KOPT-K1 (cell line): ENCODE measurements around the gene CHCHD6.

Source experiments
- H3K27ac ChIP-seq: fragments of 200-600 bp; sonication (generic); 2 replicates; pipeline ENCODE4 v1.5.1; 2016; ENCODE audit warnings: antibody characterized with exemption, mild to moderate bottlenecking, low read depth, low read length; ENCODE audit not compliant: poor library complexity, severe bottlenecking
- H3K36me3 ChIP-seq: fragments of 200-600 bp; sonication (generic); 2 replicates; pipeline ENCODE4 v1.5.1; 2017; ENCODE audit warnings: antibody characterized with exemption, mild to moderate bottlenecking, low read length, moderate library complexity; ENCODE audit not compliant: insufficient read depth
- H3K9me3 ChIP-seq: fragments of 200-600 bp; sonication (generic); 2 replicates; pipeline ENCODE4 v1.5.1; 2017; ENCODE audit warnings: antibody characterized with exemption, low read length, mild to moderate bottlenecking; ENCODE audit not compliant: insufficient read depth, poor library complexity, severe bottlenecking

CHCHD6 gene

DNA sequence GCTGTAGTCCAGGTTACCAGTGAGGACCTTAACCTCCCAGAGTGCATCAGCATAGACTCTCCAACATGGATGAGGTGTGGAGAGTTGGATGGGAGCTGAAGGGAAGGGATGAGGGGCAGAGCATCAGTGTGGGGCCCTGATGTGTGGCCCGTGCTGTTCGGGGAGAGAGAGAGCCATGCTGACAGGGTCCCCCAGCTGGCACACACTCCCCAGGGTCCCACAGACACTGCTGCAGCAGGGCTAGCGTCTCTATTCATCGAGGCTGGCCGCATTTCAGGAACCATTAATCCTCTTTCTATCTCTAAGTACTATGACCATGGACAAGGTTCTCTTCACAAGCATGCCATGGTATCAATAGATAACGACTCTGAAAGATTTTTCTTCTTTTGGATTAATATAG is 192.9 kb downstream of the CHCHD6 start:
- no peak overlapping the region for H3K27ac ChIP-seq
- H3K36me3 ChIP-seq, result no peaks in the 10 kb centered on the region

DNA sequence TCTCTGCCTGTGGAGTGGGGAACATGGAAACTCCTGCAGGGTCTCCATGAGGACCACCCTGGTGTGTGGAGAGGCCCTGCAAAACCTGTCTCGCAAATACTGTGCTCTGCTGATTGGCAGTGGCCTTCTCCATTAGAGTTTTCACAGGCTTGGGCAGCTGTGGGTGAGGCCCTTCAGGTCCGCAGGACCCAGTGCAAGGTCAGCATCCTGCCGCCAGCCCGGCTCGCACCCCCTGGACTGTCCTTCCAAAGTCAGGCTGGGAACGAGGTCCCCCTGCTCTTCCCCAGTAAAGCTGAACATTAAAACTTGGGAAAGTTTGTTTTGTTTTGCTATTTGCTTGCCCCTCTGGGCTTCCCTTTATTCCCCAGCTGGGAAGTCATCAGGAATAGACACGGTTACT is 193.9 kb downstream of the CHCHD6 start:
- H3K36me3 ChIP-seq, result no peaks in the 10 kb centered on the region
- no peak overlapping the region for H3K27ac ChIP-seq
- no peaks in the 10 kb centered on the region for H3K9me3 ChIP-seq

More for the DNA sequence above, 192.9 kb downstream of the CHCHD6 start:
- no peaks in the 10 kb centered on the region for H3K9me3 ChIP-seq

DNA sequence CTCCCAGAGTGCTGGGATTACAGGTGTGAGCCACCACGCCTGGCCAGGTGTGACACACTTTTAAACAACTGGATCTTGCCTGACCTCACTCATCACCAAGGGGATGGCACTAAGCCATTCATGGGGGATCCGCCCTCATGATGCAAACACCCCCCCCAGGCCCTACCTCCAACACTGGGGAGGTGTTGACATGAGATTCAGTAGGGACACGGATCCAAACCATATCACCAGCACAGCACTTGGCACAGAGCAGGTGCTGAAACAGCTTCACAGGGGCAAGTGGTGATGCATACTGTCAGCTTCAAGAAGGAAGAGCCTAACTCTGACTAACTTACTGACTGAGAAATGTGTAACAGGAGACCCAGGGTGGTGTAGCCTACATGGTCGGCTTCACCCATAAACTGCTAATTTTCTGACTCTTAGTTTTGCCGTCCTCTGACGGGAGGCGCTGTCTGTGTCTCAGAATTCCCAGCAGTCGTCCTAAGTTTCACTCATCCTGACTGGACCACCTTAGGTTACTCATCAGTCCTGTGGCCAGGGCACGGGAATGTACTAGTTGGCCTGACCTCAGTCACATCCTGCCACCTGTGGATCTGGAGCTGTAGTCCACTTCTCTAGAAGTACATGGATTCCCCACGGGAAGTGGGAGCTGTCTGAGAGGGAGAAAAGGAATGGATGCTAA is 197.0 kb downstream of the CHCHD6 start:
- Histone ChIP-seq H3K9me3 (no peaks in the 10 kb centered on the region), H3K27ac (no peak overlapping the region), H3K36me3 (no peaks in the 10 kb centered on the region)

DNA sequence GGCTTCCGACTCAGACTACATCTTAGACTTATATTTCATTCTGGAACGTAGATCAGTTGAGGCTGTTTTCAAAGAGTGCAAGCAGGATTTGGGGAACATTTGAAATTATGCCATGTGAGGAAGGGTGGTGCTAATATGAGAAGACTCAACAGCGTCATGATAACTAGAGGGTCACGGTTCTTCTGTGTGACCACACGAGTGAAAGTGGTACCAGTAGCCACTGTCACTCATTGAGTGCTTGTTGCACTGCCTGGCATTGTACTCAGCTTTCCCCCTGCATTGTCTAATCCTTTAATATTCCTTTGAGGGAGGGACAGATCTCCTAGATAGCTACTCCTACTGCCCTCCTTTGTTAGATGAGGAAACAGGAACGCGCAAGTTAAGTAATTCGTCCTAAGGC is 197.6 kb downstream of the CHCHD6 start:
- no peaks in the 10 kb centered on the region for H3K36me3 ChIP-seq
- H3K27ac ChIP-seq, result no peak overlapping the region
- H3K9me3 ChIP-seq, result no peaks in the 10 kb centered on the region

GRCh38 chr3:126903521-126903920 is 199.5 kb downstream of the CHCHD6 start:
- Histone ChIP-seq H3K9me3 (no peaks in the 10 kb centered on the region), H3K27ac (no peak overlapping the region), H3K36me3 (no peaks in the 10 kb centered on the region)

DNA sequence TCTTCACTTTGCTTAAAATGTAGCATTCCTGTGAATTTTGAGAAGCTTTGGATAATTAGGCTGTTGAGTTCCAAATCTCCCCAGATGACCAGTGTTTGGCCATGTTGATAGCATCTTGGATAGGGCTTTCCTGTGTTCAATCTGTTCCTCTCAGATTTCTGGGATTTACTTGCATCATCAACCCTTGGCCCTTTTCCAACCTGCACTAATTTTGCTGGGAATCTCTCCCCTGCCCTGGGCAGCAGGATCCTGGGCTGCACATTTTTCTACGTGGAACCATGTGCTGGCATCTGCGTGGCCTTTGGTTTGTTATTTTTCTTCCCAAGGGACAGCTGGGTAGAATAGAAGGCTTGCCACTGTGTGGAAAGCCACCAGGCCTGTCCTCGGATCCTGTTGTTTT is 203.5 kb downstream of the CHCHD6 start:
- no peak overlapping the region for H3K27ac ChIP-seq
- H3K9me3 ChIP-seq, result no peaks in the 10 kb centered on the region
- no peaks in the 10 kb centered on the region for H3K36me3 ChIP-seq

DNA sequence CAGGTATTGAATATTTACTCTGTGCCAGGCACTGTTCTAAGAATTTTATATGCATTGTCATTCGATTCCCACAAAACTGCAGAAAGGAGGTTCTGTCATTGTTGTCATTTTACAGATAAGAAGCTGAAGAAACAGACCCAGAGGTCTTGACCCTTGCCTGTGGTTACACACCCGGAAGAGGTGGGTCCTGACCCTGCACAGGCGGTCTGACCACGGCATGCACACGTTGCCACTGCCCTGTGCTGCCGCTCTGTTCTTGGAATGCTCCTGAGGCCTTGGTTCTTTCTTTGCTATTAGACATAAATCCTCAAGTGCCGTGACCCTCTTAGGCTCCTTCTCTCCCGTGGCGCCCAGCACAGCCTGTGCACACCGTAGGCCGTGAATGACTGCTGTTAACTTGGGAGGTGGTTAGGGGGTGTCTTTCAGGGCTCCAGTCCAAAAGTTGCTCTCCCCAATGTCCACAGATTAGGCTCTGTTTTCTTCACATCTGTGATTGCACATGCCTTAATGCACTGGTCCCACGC is 204.8 kb downstream of the CHCHD6 start:
- no peaks in the 10 kb centered on the region for H3K9me3 ChIP-seq
- no peak overlapping the region for H3K27ac ChIP-seq
- no peaks in the 10 kb centered on the region for H3K36me3 ChIP-seq

DNA sequence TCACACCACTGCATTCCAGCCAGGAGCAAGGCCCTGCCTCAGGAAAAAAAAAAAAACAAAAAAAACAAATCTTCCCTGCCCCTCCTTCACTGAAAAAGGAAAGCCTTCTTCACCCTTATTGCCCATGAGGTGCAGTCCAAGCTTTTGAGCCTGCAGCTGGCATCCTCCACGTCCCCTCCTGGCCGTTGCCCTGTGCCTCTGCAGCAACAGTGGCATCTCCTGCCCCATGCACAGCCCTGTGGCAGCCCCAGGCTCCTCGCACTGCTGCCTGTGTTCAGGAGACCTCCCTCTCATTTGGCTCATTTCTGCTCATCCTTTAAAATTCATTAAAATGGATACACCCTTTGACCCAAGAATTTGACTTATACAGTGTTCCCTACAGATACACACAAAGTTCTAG is 206.2 kb downstream of the CHCHD6 start:
- no peaks in the 10 kb centered on the region for H3K9me3 ChIP-seq
- H3K36me3 ChIP-seq, result no peaks in the 10 kb centered on the region
- H3K27ac ChIP-seq, result no peak overlapping the region

GRCh38 chr3:126911162-126912026 is 207.4 kb downstream of the CHCHD6 start:
- Histone ChIP-seq H3K27ac (no peak overlapping the region), H3K36me3 (no peaks in the 10 kb centered on the region), H3K9me3 (no peaks in the 10 kb centered on the region)

DNA sequence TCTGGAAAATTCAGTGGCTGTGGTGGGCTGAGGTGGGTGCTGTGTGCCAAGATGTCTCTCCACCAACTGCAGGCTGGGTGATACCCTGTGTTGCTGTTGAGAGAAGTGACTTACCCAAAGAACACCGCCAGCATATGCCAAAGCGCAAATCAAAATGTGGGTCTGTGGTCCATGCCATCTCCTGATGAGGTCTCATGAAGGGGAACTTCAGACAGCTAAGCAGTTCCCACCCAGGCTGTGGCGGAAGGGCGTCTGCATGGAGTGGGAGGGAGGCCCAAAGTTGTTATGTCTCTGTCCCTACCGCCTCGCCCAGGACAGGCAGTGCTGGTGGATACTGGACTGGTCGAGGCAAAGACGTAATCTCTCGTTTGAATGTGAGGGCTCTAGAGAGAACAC is 208.0 kb downstream of the CHCHD6 start:
- no peak overlapping the region for H3K27ac ChIP-seq
- no peaks in the 10 kb centered on the region for H3K9me3 ChIP-seq
- no peaks in the 10 kb centered on the region for H3K36me3 ChIP-seq

- no peak overlapping the region for H3K27ac ChIP-seq
Measured at GRCh38 chr3:126912491-126913195, 208.6 kb downstream of the CHCHD6 start.

DNA sequence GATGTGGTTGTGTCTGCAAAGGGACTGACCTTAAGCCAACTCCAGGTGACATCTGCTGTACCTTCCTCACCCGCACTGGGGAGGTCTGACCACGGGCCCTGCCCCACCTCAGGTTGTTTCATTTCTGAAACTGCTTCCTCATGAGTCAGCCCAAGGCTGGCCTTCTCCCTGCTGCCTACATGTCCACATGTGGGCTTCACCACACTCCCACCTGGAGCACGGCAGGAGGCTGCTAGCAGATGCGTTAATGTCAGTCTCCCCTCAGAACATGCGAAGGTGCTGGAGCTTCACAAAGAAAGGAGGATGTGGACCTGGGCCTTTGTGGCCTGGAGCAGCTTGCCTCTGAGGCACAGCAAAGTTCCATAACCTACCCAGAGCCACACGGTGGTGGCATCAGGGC is 209.5 kb downstream of the CHCHD6 start:
- Histone ChIP-seq H3K27ac (no peak overlapping the region), H3K9me3 (no peaks in the 10 kb centered on the region), H3K36me3 (no peaks in the 10 kb centered on the region)

More at GRCh38 chr3:126912491-126913195, 208.6 kb downstream of the CHCHD6 start:
- H3K9me3 ChIP-seq, result no peaks in the 10 kb centered on the region
- no peaks in the 10 kb centered on the region for H3K36me3 ChIP-seq

GRCh38 chr3:126914226-126914625 is 210.2 kb downstream of the CHCHD6 start:
- Histone ChIP-seq H3K9me3 (no peaks in the 10 kb centered on the region), H3K27ac (no peak overlapping the region), H3K36me3 (no peaks in the 10 kb centered on the region)

- Histone ChIP-seq H3K9me3 (no peaks in the 10 kb centered on the region), H3K27ac (no peak overlapping the region), H3K36me3 (no peaks in the 10 kb centered on the region)
Measured at GRCh38 chr3:126915015-126915414, 211.0 kb downstream of the CHCHD6 start.

DNA sequence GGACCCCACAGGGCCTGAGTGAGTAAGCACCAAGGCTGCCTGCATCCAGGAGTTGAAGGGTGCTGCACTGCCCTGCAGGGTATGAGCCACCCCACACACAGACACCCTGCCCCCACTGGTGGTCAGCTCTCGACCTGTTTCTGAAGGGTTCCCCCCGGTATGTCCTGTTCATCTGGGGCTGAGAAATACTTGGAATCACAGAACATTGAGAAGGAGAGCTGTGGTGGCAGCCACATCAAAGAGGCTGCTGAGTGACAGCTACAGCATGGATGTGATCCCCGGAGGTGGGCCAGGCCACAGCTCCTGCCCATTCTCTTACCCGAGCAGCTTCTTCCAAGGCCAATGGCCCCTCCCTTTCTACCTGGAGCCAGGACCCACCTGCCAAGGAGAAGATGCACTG is 212.5 kb downstream of the CHCHD6 start:
- H3K36me3 ChIP-seq, result 0 out of 2 replicates have a peak, but pooled peaks cover 5% of the 10 kb centered on the region

More for the DNA sequence above, 212.5 kb downstream of the CHCHD6 start:
- Histone ChIP-seq H3K9me3 (peaks cover 7% of the 10 kb centered on the region), H3K27ac (no peak overlapping the region)
